CD4-positive, alpha-beta T cell treated with Interleukin-17A for 1 hour (primary cell): ENCODE data around the gene GPER1.

Experiments used
- DNase-seq: peaks from one replicate; pipeline ENCODE4 v3.0.0-alpha.2; 2020

The GPER1 gene

GRCh38 chr7:1091644-1092027 lies 3.7 kb downstream of the GPER1 start:
- DNase-seq = no peak

DNA sequence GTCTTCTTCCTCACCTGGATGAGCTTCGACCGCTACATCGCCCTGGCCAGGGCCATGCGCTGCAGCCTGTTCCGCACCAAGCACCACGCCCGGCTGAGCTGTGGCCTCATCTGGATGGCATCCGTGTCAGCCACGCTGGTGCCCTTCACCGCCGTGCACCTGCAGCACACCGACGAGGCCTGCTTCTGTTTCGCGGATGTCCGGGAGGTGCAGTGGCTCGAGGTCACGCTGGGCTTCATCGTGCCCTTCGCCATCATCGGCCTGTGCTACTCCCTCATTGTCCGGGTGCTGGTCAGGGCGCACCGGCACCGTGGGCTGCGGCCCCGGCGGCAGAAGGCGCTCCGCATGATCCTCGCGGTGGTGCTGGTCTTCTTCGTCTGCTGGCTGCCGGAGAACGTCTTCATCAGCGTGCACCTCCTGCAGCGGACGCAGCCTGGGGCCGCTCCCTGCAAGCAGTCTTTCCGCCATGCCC lies 4.3 kb downstream of the GPER1 start:
- DNase-seq = no peak

DNA sequence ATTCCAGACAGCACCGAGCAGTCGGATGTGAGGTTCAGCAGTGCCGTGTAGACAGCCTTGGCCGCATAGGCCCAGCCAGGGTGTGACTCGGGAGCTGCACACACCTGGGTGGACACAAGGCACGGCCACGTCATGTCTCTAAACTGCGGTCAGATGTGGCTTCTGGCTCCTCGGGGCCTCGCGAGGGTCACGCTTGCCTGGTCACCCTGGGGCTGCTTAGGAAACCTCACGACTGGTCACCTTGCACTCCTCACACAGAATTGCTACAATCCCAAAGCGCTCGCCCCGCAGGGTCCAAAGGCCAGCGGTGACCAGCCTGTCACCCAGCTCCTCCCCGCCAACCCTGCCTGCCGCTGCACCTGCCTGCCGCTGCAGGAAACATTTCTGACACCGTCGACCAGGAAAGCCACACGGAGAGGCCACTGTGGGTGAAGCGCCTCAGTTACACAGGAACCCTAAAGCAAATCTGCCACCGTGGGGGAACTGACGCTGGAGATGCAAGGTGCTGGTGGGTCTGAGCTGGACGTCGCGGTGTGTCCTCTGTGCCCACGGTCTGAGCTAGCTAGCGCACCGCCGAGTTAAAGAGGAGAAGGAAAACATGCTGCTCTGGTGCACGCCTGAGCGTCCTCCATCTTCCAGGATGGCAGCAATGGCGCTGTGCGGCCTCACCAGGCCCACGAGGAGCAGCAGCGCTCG lies 5.0 kb downstream of the GPER1 start:
- DNase-seq = no peak

GRCh38 chr7:1093502-1093843 lies 5.6 kb downstream of the GPER1 start:
- no peak for DNase-seq

GRCh38 chr7:1093916-1094508 lies 6.1 kb downstream of the GPER1 start:
- no peak for DNase-seq

GRCh38 chr7:1094870-1095269 lies 7.0 kb downstream of the GPER1 start:
- DNase-seq = no peak

- no peak for DNase-seq
These were observed 7.8 kb downstream of the GPER1 start for GRCh38 chr7:1095621-1096155.

DNA sequence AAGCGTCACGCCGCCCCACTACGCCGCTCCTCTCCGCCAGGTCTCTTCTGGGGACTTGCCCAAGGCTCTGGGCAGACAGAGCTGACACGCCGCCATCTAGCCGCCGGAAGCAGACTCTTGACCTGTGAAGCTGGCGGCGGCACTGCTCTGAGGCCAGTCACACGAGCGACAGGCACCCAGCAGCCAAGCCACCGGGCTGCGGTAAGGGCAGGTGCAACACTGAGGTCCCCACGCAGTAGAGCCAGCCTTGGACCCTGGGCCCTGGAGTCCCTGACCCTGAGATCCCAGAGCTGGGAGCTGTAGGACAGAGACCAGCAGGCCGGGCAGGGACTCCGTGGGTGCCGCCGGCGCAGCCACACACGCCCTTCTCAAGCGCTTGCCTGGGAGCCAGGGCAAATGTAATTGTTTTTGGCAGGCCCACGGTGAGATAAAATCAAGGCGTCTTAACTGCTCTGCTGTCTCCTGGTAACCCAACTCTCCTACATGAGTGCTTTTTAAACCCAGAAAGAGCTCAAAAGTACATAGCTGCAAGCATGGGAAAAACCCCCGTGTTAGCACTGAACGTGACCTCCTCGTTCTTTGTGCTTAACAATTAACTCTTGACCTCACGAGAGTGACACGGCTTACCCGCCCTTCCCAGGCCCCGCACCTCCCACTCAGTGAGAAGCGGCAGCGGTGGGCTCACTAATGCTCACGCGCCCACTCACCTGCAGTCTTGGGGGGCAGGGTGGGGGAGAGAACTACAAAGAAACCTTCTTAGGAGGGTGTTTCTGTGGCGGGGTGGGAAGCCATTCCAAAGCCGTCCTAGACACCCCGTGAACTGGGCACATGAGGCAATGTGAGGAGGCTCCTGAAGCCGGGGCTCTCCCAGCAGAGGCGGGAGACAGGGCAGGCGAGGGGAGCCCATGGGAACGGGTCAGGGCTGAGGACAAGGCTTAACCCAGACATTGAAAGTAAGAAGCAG lies 8.5 kb downstream of the GPER1 start:
- DNase-seq = no peak

DNA sequence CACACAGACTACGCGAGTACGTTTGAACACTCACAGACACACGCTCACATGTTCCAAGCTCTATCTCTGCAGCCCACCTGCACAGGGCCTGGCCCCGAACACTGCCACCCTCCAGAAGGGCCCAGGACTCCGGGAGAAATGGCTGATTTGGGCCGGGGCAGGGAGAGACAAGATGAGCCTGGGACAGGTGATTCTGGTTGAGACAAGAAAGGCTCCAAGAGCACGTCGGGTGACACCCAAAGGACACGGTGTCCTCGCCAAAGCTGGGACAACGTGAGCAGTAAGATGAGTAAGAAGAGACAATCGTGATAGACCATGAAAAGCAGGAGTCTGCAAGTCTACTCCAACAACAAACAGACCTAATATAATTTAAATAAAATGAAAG lies 9.2 kb downstream of the GPER1 start:
- no peak for DNase-seq

DNA sequence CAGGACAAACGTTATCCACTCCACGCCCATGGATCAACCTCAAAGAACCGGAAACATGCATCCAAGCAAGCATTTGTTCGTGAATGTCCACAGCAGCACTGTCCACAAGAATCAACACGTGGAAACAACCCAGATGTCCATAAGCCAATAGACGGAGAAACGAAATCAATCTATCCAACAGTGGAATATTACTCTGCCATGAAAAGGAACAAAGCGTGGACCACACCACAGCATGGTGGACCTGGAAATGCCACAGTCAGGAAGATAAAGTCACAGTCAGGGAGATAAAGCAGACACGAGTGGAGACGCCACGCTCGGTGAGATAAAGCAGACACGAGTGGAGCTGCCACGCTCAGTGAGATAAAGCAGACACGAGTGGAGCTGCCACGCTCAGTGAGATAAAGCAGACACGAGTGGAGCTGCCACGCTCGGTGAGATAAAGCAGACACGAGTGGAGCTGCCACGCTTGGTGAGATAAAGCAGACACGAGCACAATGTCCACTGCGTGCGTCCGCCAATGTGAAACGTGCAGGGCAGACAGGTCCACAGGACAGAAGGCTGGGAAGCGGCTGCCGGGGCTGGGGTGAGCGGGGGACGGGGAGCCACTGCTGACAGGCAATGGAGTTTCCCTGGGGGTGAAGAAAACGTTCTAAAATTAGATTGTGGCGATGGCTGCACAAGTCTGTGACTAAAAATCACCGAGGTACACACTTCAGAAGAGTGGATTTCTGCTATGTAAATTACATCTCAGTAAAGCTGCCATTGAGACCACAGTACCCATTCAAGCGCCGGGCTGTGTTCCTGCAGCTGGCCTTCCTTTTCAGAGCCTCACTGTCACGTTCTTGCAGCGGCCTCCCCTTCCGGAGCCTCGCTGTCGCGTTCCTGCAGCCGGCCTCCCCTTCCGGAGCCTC lies 10.6 kb downstream of the GPER1 start:
- DNase-seq = no peak

- no peak for DNase-seq
These were observed 11.2 kb downstream of the GPER1 start for GRCh38 chr7:1099154-1099542.

DNA sequence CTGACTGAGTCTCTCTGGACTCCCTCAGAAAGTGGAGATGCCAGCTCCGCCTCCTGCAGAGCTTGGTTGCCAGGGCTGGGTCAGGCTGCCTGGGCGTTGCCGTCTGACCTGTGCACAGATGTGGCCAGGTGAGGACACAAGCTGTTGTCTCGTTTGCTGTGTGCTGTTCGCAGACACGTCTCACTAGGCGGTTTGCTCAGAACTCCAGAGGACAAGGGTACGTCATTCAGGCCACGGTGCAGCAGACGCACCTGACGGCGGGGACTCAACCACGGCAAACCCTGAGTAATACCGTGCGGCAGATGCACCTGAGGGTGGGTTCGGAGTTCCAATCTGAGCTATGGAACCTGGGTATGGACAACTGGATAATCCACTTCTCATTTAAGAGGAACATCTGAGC lies 11.7 kb downstream of the GPER1 start:
- DNase-seq = no peak

- DNase-seq = no peak
These were observed 12.5 kb downstream of the GPER1 start for GRCh38 chr7:1100386-1100785.

DNA sequence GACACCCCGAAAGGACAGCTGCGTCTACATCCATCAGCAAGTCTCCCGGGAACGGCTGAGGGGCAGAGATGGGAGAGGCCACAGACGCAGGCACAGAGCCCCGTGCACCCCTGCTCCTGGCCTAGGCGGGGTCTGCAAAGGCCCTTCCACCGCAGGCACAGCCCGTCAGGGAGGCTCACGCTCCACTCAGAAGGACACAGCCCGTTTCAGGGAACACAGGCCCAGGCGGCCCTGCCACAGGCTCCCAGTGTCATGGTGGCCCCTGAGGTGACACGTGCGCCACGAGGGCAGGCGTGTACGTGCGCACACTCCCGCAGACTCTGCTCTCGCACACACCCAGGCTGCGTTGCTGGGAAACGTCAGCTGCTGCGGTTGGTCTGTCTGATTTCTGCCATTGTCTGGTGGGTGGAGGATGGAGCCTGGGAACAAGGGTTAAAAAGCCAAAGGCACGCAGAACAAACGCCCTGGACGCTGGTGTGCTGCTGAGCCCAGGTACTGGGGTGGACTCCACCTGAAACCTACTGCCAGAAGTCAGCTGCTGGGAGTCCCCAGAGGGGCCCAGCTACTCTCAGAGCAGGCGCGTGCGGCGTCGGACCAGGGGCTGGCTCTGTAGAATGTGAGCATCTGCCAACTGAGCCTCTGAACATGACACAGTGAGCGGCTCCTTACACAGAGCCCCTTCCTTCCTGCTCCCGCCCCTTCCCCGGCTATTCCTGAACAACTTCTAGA lies 13.1 kb downstream of the GPER1 start:
- no peak for DNase-seq

GRCh38 chr7:1101563-1102431 lies 13.9 kb downstream of the GPER1 start:
- no peak for DNase-seq

GRCh38 chr7:1103009-1103788 lies 15.3 kb downstream of the GPER1 start:
- DNase-seq = peak; percentile 5

DNA sequence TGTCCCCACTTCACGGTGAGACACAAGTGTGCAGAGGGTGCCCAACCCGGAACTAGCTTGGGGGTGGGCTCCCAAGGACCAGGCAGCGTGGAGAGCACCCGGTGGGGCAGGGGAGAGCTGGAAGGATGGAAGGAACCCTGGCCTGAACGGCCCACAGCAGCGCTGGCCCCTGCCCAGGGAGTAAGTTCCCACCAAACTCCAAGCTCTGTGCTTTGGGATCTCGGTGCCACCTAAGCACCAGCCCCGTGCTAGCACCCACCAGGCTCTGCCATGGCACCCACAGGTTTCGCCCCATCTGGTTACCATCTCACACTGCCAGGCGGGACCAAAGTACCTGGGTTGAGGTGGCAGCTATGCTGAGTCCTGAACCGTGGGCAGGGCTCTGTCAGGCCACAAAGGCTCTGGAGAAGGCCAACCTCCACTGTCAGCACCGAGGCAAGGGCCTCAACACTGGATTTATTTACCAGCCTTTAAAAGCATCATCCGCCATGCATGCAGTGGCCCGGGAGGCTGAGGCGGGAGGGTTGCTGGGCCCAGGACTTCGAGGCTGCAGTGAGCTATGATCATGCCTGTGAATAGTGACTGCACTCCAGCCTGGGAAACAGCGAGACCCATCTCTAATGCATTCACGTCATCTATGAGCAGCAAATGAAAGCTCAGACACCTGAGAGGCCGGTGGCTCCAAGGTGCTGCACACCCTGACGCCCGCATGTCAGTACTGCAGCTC lies 16.0 kb downstream of the GPER1 start:
- no peak for DNase-seq

DNA sequence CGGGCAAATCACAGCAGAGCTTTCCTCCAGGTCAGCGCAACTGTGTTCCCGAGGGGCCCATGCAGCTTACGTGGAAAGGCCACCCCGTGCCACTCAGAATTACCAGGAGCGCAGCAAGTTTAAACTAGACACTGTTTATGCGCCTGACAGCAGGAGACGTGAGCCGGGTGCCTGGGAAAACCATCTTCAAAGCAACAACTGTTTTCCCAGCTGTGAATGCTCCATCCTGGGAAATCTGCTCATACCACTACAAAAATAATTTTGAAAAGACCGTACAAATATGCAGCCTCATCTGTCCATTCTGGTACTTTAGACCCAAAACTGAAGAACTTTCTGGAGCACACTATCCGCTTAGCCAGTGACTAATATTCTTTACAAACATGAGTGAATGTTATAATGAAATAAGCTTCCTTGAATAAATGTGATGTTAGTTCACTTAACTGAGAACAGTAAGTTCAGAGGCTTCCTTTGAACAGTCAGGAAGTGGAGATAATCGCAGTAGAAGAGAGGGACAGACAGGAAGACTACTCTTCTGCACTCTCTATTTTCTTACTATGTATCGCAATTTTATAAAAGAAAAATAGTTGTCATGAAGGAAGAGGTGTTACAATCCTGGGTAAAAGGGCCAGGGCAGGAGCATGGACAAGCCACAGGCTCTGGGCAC lies 16.7 kb downstream of the GPER1 start:
- no peak for DNase-seq

DNA sequence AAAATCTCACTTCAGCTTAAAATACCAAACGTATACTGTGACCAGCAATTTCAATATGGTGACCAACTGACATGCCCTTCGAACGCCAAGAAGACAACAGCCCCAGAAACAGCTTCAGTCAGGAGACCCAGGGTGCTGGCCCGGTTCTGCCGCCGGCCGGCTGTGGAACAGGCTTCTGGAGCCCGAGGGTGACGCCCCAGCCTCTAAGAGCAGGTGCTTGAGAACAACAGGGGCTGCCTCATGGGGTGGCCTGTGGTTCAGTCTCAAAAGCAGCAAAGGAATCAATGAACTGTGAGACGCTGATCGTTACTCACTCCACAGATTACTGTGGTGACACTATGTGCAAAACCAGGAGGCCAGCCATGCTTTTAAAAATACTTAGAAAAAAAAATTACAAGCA lies 17.3 kb downstream of the GPER1 start:
- DNase-seq = no peak
